Measurements from ENCODE around the gene UGGT2.
"Not testable (repeated sequence)": the region's sequence is repeated elsewhere in the genome, so short reads cannot be mapped to it uniquely, and the experiment has no call there.

Gene UGGT2

DNA sequence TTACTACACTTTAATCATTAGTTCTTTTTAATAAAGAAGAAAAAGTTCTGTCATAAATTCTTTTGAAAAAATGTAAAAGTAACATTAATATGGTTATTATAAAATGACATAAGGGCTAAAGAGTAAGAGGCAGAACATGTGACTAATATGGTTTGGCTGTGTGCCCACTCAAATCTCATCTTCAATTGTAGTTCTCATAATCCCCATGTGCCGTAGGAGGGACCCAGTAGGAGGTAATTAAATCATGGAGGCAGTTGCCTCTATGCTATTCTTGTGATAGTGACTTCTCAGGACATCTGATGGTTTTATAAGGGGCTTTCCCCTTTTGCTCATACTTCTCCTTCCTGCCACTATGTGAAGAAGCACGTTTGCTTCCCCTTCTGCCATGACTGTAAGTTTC, 104.5 kb downstream of the UGGT2 start:
- no peak for TF ChIP-seq CTCF (IDR thresholded peaks at IDR 0.05; ENCODE audit: insufficient read depth, low read depth, low read length, missing control alignments)
- DNase-seq (ENCODE audit: low read depth): no peak
- H3K4me3 ChIP-seq (ENCODE audit: low read depth, low read length): no peak overlapping the region

- no peak overlapping the region for H3K4me3 ChIP-seq (ENCODE audit: low read depth, low read length)
- TF ChIP-seq CTCF (IDR thresholded peaks at IDR 0.05; ENCODE audit: insufficient read depth, low read depth, low read length, missing control alignments): no peak
- DNase-seq (ENCODE audit: low read depth): no peak
These were observed 115.4 kb downstream of the UGGT2 start for GRCh38 chr13:95937714-95938320.

- TF ChIP-seq CTCF (IDR thresholded peaks at IDR 0.05; ENCODE audit: insufficient read depth, low read depth, low read length, missing control alignments): no peak
- no peak overlapping the region for H3K4me3 ChIP-seq (ENCODE audit: low read depth, low read length)
- DNase-seq (ENCODE audit: low read depth): no peak
These were observed 121.7 kb downstream of the UGGT2 start for GRCh38 chr13:95931300-95932025.

- no peak overlapping the region for H3K4me3 ChIP-seq (ENCODE audit: low read depth, low read length)
- no peak for DNase-seq (ENCODE audit: low read depth)
- no peak for TF ChIP-seq CTCF (IDR thresholded peaks at IDR 0.05; ENCODE audit: insufficient read depth, low read depth, low read length, missing control alignments)
These were observed 123.8 kb downstream of the UGGT2 start for GRCh38 chr13:95929430-95929829.

DNA sequence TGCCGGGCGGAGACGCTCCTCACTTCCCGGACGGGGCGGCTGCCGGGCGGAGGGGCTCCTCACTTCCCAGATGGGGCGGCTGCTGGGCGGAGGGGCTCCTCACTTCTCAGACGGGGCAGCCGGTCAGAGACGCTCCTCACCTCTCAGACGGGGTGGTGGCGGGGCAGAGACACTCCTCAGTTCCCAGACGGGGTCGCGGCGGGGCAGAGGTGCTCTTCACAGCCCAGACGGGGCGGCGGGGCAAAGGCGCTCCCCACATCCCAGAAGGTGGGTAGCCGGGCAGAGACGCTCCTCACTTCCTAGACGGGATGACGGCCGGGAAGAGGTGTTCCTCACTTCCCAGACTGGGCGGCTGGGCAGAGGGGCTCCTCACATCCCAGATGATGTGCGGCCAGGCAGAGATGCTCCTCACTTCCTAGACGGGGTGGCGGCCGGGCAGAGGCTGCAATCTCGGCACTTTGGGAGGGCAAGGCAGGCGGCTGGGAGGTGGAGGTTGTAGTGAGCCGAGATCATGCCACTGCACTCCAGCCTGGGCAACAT, 124.8 kb downstream of the UGGT2 start:
- not testable (repeated sequence) for DNase-seq (ENCODE audit: low read depth); H3K4me3 ChIP-seq (ENCODE audit: low read depth, low read length)

- TF ChIP-seq CTCF (IDR thresholded peaks at IDR 0.05; ENCODE audit: insufficient read depth, low read depth, low read length, missing control alignments): no peak
- H3K4me3 ChIP-seq (ENCODE audit: low read depth, low read length): no peak overlapping the region
- DNase-seq (ENCODE audit: low read depth): no peak
These were observed 127.0 kb downstream of the UGGT2 start for GRCh38 chr13:95926231-95926630.

DNA sequence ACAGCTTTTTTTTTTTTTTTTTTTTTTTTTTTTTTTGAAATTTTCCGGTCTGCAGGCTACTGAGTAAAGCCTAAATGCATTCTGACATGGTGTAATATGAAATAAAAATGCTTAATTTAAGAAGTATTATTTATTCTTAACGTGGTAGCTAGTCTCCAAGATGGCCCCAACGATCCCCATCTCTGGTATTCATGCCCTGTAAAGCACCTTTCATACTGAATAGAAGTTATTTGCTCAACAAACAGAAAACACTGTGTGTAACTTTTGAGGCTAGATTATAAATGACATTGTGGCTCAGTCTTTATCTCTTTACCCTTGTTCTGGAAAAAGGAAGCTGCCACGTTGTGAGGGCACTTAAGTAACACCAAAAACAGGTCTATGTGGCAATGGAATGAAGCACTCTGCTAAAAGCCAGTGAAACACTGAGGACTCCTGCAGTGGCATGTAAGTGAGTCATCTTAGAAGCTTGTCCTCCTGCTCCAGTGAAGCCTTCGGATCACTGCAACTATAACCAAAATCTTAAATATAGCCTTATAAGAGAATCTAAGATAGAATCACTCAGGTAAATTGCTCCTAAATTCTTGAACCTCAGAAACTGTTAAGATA, 128.7 kb downstream of the UGGT2 start:
- no peak for DNase-seq (ENCODE audit: low read depth)
- TF ChIP-seq CTCF (IDR thresholded peaks at IDR 0.05; ENCODE audit: insufficient read depth, low read depth, low read length, missing control alignments): no peak

More for the DNA sequence above, 128.7 kb downstream of the UGGT2 start:
- H3K4me3 ChIP-seq (ENCODE audit: low read depth, low read length): no peak overlapping the region

All from GM12865 (cell line).